NB4 (cell line): ENCODE measurements around the gene KIF16B.

Experiments
- CTCF ChIP-seq: IDR thresholded peaks from one replicate; pipeline ENCODE4 v1.5.1; 2012; ENCODE audit warnings: low read depth, low read length
- MAX ChIP-seq: IDR thresholded peaks from 2 replicates; pipeline ENCODE4 v1.6.1; 2011; ENCODE audit warnings: low read depth, low read length
- MYC ChIP-seq: IDR thresholded peaks from 2 replicates; pipeline ENCODE4 v1.6.1; 2011; ENCODE audit warnings: low read depth, low read length
- POLR2A ChIP-seq: IDR thresholded peaks from 2 replicates; pipeline ENCODE4 v1.6.1; 2011; ENCODE audit warnings: mild to moderate bottlenecking; ENCODE audit not compliant: insufficient read length; ENCODE audit errors: extremely low read depth

GRCh38 chr20:16438100-16438499 is 135.1 kb downstream of the KIF16B start:
- TF ChIP-seq CTCF, result no peak
- TF ChIP-seq MYC, result no peak
- TF ChIP-seq POLR2A, result no peak
- no peak for TF ChIP-seq MAX
